IPS DF 6.9 (cell line): ENCODE data around the gene PBX1.

Source experiments
- DNase-seq: peaks from one replicate; pipeline ENCODE4 v3.0.0-alpha.2; 2013; ENCODE audit warnings: low read depth, low spot score
- H3K27ac ChIP-seq: one replicate; pipeline ENCODE4 v1.5.1; 2013; ENCODE audit warnings: low read length, control low read depth
- H3K27me3 ChIP-seq: 2 replicates; pipeline ENCODE4 v1.6.1; 2013; ENCODE audit warnings: mild to moderate bottlenecking, low read length; ENCODE audit not compliant: control insufficient read depth, insufficient read depth
- H3K36me3 ChIP-seq: 2 replicates; pipeline ENCODE4 v1.6.1; 2013; ENCODE audit warnings: low read length; ENCODE audit not compliant: control insufficient read depth, insufficient read depth
- H3K4me1 ChIP-seq: 2 replicates; pipeline ENCODE4 v1.6.1; 2013; ENCODE audit warnings: low read length; ENCODE audit not compliant: control insufficient read depth, insufficient read depth
- H3K4me3 ChIP-seq: 2 replicates; pipeline ENCODE4 v1.5.1; 2013; ENCODE audit warnings: mild to moderate bottlenecking, low read length
- H3K9me3 ChIP-seq: 2 replicates; pipeline ENCODE4 v1.6.1; 2013; ENCODE audit warnings: low read length, inconsistent platforms; ENCODE audit not compliant: control insufficient read depth, insufficient read depth
- WGBS: extraction: QIAGEN DNeasy Blood & Tissue Kit; methylation state at CpG from one replicate; pipeline ENCODE4 v1.1.7; 2013; ENCODE audit warnings: mixed read lengths, missing lambda C conversion rate; ENCODE audit not compliant: insufficient read length, insufficient coverage; 5-methylcytosine and 5-hydroxymethylcytosine counted together

PBX1 gene

DNA sequence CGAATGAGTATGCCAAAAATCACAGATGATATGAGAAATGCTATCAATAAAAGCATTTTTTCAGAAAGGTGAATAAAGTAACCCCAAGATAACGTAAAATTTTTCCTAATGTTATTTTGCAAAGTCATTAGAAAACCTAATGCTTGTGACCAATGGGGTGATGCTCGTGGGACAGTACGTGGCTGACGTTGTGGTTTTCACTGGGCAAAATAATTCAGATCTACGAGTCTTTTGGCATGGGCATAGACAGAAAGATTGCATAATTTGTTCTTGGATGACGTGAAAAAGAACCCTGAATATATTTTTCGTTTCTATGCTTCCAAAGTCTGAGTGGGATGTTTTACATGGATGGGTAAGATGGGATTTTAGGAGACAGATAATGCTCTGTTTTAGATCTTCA is 71.0 kb downstream of the PBX1 start:
- Histone ChIP-seq H3K4me1 (peaks cover 6% of the 10 kb centered on the region; the same call in 1 of the 2 replicates), H3K36me3 (no peaks in the 10 kb centered on the region), H3K4me3 (no peak overlapping the region), H3K27ac (no peak overlapping the region), H3K9me3 (no peaks in the 10 kb centered on the region), H3K27me3 (no peaks in the 10 kb centered on the region)
- WGBS, result no CpG with 5 or more reads among the region's 8 CpGs
- DNase-seq, result no peak

DNA sequence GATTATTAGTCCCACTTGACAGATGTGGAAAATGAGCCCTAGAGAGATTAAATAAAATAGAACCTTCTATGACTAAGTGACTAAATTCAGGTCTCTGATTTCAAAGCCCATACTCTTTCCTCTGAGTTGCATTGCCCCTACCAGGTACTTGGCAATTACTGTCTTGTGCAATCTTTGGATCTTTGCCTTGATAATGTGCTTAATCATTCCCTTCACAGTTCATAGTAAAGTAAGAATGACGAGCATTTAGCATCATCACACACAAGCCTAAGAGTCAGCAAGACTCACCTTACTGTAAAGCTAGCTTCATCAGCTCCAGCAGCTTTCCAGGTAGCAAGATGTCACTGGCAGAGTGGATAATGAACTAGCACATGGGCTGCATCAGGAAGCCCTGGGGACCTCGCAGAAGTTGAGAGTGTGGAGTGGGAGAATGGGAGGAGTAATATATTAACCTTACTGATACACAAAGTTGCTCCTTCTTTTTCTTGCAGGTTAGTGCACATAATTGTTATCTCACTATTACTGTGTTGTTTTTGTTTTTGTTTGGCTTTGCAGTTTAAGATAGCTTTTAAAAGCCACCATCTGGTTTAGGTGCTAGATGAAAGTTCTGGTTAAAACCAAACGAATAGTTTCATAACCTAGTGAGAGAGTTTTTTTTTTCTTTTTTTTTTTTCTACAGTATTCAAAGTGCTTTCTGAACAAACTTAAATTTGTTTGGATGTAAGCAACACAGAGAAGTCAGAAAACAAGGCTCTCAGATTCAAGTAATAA is 71.8 kb downstream of the PBX1 start:
- H3K27me3 ChIP-seq, result no peaks in the 10 kb centered on the region
- H3K27ac ChIP-seq, result no peak overlapping the region
- no CpG with 5 or more reads among the region's 3 CpGs for WGBS
- no peaks in the 10 kb centered on the region for H3K36me3 ChIP-seq
- no peak overlapping the region for H3K4me3 ChIP-seq
- peaks cover 7% of the 10 kb centered on the region; the same call in 1 of the 2 replicates for H3K4me1 ChIP-seq
- DNase-seq, result no peak
- H3K9me3 ChIP-seq, result no peaks in the 10 kb centered on the region

DNA sequence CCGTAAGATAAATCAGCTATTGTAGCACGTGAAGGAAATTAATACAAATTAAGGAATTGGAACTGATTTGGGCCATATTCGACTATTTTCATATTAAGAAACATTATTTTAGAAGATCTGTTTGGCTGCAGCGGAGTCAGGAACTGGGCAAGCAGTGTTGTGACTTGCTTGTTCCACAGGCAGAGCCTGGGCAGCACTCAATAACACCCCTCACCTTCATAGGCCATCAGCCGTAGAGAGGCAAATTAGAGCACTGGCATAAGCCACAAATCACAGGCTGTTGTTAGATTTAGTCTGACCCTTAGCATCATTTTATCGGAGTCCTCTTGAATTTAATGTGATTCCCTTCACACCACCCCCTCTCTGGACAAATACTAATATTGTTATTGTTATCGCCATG is 72.8 kb downstream of the PBX1 start:
- WGBS, result no CpG with 5 or more reads among the region's 7 CpGs
- no peaks in the 10 kb centered on the region for H3K9me3 ChIP-seq
- no peak overlapping the region for H3K4me3 ChIP-seq
- H3K27ac ChIP-seq, result no peak overlapping the region
- DNase-seq, result no peak
- H3K36me3 ChIP-seq, result no peaks in the 10 kb centered on the region
- no peaks in the 10 kb centered on the region for H3K27me3 ChIP-seq
- H3K4me1 ChIP-seq, result peaks cover 11% of the 10 kb centered on the region; the same call in 1 of the 2 replicates

GRCh38 chr1:164633997-164634396 is 75.0 kb downstream of the PBX1 start:
- no peaks in the 10 kb centered on the region for H3K36me3 ChIP-seq
- H3K9me3 ChIP-seq, result no peaks in the 10 kb centered on the region
- WGBS, result no CpG with 5 or more reads among the region's 7 CpGs
- H3K4me3 ChIP-seq, result no peak overlapping the region
- peaks cover 18% of the 10 kb centered on the region for H3K4me1 ChIP-seq
- H3K27me3 ChIP-seq, result no peaks in the 10 kb centered on the region
- H3K27ac ChIP-seq, result no peak overlapping the region
- no peak for DNase-seq

- Histone ChIP-seq H3K36me3 (no peaks in the 10 kb centered on the region), H3K4me1 (peaks cover 18% of the 10 kb centered on the region), H3K27ac (no peak overlapping the region), H3K9me3 (no peaks in the 10 kb centered on the region), H3K4me3 (no peak overlapping the region), H3K27me3 (no peaks in the 10 kb centered on the region)
- DNase-seq, result no peak
- WGBS, result no CpG with 5 or more reads among the region's 22 CpGs
Measured at GRCh38 chr1:164635059-164635802, 76.2 kb downstream of the PBX1 start.

DNA sequence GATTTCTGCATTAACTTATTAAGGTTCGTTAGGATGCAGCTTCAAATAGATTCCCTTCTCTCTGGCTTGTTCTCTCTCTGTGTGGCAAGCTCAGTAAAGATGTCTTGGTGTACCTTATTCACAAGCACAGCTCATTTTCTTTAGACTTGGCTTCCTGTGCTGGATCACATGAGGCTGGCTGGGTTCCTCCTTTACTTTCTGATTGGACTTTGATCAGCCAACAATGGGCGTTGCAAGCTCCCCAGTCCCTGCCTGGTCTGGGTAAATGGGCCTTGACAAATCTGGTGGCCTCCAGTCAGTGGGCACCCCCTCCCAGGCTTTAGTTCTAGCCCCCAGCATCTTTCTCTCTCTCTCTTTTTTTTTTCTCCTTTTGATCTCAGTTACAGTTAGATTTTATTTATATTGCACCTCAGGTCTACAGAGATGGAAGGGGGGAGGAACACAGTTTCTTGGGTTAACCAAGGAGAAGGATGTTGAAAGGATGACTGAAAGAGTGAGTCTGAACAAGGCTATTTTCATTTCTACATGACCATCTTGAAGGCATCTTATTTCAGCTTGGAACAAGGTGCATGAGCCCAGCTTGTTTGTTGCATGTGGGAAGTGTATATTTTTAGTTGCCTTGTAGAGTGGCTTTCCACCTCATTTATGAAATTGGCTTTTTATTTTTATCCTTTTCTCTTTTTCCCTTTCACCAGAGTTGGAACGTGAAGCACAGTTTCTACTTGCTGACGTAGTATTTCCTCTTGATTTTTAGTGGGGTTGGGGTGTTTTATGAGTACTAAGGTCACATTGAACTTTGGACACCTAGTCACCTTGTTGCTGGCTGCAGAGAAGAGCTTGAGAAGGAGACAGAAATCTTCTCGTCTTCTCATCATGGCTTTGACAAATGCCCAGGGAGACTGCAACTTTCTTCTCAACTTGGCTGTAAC is 77.1 kb downstream of the PBX1 start:
- H3K27ac ChIP-seq, result no peak overlapping the region
- no peak overlapping the region for H3K4me3 ChIP-seq
- peaks cover 18% of the 10 kb centered on the region for H3K4me1 ChIP-seq
- H3K9me3 ChIP-seq, result no peaks in the 10 kb centered on the region
- no peak for DNase-seq
- H3K27me3 ChIP-seq, result no peaks in the 10 kb centered on the region
- H3K36me3 ChIP-seq, result no peaks in the 10 kb centered on the region; the same call in 1 of the 2 replicates
- WGBS, result no CpG with 5 or more reads among the region's 5 CpGs

DNA sequence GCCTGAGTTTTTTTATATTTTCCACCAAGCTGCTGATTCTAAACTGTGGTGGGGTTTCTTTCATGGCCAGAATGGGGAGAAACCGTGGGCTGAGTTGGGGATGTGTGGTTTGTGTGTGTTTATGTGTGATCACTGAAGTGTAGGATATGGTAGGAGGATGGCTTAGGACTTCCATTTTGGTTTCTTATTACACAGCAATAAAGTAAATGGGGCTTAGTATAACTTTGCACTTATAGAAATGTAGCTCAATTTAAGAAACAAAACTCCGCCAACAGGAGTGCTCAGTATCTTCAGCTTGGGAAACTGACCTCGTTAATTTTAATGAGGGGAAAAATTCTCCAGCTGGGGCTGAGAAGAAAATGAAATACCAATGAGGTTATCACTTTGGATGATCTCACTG is 77.8 kb downstream of the PBX1 start:
- DNase-seq, result no peak
- Histone ChIP-seq H3K4me1 (peaks cover 17% of the 10 kb centered on the region), H3K4me3 (no peak overlapping the region), H3K36me3 (peaks cover 3% of the 10 kb centered on the region), H3K27ac (no peak overlapping the region), H3K27me3 (no peaks in the 10 kb centered on the region), H3K9me3 (no peaks in the 10 kb centered on the region)
- WGBS, result no CpG with 5 or more reads among the region's 3 CpGs

DNA sequence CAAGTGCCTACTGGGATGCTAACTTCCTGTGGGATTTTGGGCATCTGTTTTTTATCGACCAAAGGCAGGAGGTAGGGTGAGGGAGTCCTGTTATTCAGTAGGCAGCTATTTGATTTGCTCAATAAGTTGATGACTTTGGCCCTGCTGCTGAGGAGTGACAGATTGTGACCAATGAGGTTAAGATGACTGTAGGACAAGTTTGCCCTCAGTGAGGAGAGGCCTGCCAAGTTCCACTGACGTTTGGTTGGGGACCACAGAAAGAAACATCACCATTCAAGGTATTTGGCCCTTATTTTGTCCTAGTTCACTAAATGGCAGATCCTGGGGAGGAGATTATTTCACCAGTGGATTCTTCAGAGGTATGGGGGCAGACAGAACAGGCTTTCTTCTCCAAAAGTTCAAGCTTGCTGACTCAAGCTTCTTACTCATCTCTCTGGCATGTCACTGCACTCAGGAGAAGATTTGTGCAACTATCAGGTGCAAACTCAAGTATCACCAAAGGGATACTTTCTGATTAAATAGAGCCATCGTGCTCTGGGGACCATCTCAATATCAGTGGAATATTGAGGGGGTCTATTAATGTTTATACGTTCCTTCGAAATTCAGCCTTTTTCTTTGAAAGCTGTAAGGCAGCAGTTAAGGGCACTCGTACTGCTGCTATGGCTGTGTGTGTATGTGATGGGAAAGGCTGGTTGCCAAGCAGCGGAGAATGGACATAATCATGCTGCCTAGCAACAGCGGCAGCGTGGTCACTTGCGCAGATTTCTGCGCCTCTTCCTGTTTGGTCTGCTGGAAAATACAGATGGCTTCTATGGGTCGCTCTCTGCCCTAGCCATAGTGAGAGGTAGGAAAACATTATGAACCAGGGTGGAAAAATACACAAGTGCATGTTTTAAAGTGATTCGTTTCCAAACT is 78.7 kb downstream of the PBX1 start:
- Histone ChIP-seq H3K27ac (no peak overlapping the region), H3K36me3 (peaks cover 3% of the 10 kb centered on the region), H3K9me3 (no peaks in the 10 kb centered on the region), H3K4me1 (peaks cover 16% of the 10 kb centered on the region), H3K4me3 (no peak overlapping the region), H3K27me3 (no peaks in the 10 kb centered on the region)
- DNase-seq, result no peak
- no CpG with 5 or more reads among the region's 13 CpGs for WGBS

DNA sequence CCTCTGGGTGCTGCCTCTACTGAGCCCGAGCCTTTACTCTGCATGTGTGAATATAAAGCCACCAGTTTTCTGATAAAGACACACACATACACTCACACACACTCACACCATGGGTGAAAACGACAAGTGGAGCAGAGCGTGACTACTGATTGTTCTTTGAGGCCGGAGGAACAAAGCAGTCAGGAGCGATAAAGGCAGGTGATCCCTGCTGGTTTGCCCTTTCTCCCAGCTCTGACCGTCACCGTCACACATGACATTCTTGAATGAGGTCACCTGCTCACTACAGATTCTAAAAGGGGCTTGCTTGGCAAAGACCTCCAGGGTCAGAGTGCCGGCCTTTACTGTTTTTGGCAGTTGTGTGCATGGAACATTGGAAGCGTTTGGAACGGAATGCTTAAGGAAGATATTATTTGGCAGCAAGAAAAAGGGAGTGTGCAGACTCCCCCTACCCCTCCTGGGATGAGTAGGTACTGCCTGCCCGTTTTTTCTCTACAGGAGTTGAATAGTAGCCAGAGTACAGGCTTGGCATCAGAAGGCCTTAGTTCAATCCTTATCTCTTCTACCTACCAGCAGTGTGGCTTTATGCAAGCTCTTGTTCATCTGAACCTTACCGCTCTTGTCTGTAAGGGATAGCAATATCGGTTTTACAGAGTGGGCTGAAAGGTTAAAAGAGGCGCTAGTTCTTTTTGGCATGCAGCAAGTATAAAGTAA is 79.7 kb downstream of the PBX1 start:
- no CpG with 5 or more reads among the region's 14 CpGs for whole genome bisulfite sequencing
- Histone ChIP-seq H3K27ac (no peak overlapping the region), H3K36me3 (peaks cover 3% of the 10 kb centered on the region), H3K27me3 (no peaks in the 10 kb centered on the region), H3K4me3 (no peak overlapping the region), H3K4me1 (peaks cover 16% of the 10 kb centered on the region), H3K9me3 (no peaks in the 10 kb centered on the region)
- DNase-seq, result no peak
